IPS-15b (cell line): ENCODE data around the gene CLASRP.
"Not testable (repeated sequence)": the region's sequence is repeated elsewhere in the genome, so short reads cannot be mapped to it uniquely, and the experiment has no call there.

ENCODE experiments used
- H3K27me3 ChIP-seq: one replicate; pipeline ENCODE4 v1.6.1; 2013; ENCODE audit warnings: low read length; ENCODE audit not compliant: control insufficient read depth, insufficient read depth
- H3K36me3 ChIP-seq: one replicate; pipeline ENCODE4 v1.6.1; 2013; ENCODE audit warnings: low read length; ENCODE audit not compliant: control insufficient read depth, insufficient read depth
- H3K4me1 ChIP-seq: one replicate; pipeline ENCODE4 v1.6.1; 2013; ENCODE audit warnings: mild to moderate bottlenecking, low read length; ENCODE audit not compliant: control insufficient read depth, insufficient read depth
- H3K4me3 ChIP-seq: one replicate; pipeline ENCODE4 v1.5.1; 2013; ENCODE audit warnings: low read depth, low read length
- H3K9ac ChIP-seq: one replicate; pipeline ENCODE4 v1.6.1; 2013; ENCODE audit warnings: low read depth, mild to moderate bottlenecking, low read length
- H3K9me3 ChIP-seq: one replicate; pipeline ENCODE4 v1.6.1; 2013; ENCODE audit warnings: mild to moderate bottlenecking, low read length; ENCODE audit not compliant: control insufficient read depth, insufficient read depth

The CLASRP gene

GRCh38 chr19:45103508-45104319 lies 64.9 kb downstream of the CLASRP start:
- Histone ChIP-seq H3K27me3 (no peaks in the 10 kb centered on the region), H3K9ac (no peak overlapping the region), H3K9me3 (no peaks in the 10 kb centered on the region), H3K36me3 (peaks cover 2% of the 10 kb centered on the region), H3K4me3 (no peak overlapping the region), H3K4me1 (peaks cover 26% of the 10 kb centered on the region)

GRCh38 chr19:45104658-45105349 lies 66.0 kb downstream of the CLASRP start:
- no peak overlapping the region for H3K9ac ChIP-seq
- H3K36me3 ChIP-seq: peaks cover 2% of the 10 kb centered on the region
- H3K4me3 ChIP-seq: no peak overlapping the region
- H3K9me3 ChIP-seq: no peaks in the 10 kb centered on the region
- H3K27me3 ChIP-seq: no peaks in the 10 kb centered on the region
- H3K4me1 ChIP-seq: peaks cover 16% of the 10 kb centered on the region

- H3K36me3 ChIP-seq, H3K9ac ChIP-seq, H3K4me3 ChIP-seq, H3K27me3 ChIP-seq, H3K9me3 ChIP-seq: not testable (repeated sequence)
- peaks cover 13% of the 10 kb centered on the region for H3K4me1 ChIP-seq
These were observed 67.5 kb downstream of the CLASRP start for GRCh38 chr19:45106363-45106762.

GRCh38 chr19:45107621-45108150 lies 68.8 kb downstream of the CLASRP start:
- Histone ChIP-seq H3K4me3 (no peak overlapping the region), H3K9ac (no peak overlapping the region), H3K36me3 (no peaks in the 10 kb centered on the region), H3K9me3 (no peaks in the 10 kb centered on the region), H3K27me3 (no peaks in the 10 kb centered on the region), H3K4me1 (peaks cover 10% of the 10 kb centered on the region)

- Histone ChIP-seq H3K4me3 (no peak overlapping the region), H3K9me3 (no peaks in the 10 kb centered on the region), H3K27me3 (no peaks in the 10 kb centered on the region), H3K9ac (no peak overlapping the region), H3K4me1 (peaks cover 8% of the 10 kb centered on the region), H3K36me3 (peaks cover 3% of the 10 kb centered on the region)
These were observed 72.0 kb downstream of the CLASRP start for GRCh38 chr19:45110851-45111266.

- H3K36me3 ChIP-seq: peaks cover 6% of the 10 kb centered on the region
- no peak overlapping the region for H3K9ac ChIP-seq
- no peak overlapping the region for H3K4me3 ChIP-seq
- H3K4me1 ChIP-seq: peaks cover 8% of the 10 kb centered on the region
- H3K27me3 ChIP-seq: no peaks in the 10 kb centered on the region
- no peaks in the 10 kb centered on the region for H3K9me3 ChIP-seq
These were observed 73.4 kb downstream of the CLASRP start for GRCh38 chr19:45112111-45112827.

- no peak overlapping the region for H3K9ac ChIP-seq
- H3K9me3 ChIP-seq: no peaks in the 10 kb centered on the region
- no peaks in the 10 kb centered on the region for H3K27me3 ChIP-seq
- H3K36me3 ChIP-seq: peaks cover 6% of the 10 kb centered on the region
- peaks cover 8% of the 10 kb centered on the region for H3K4me1 ChIP-seq
- H3K4me3 ChIP-seq: no peak overlapping the region
These were observed 74.8 kb downstream of the CLASRP start for GRCh38 chr19:45113628-45114027.

- H3K4me3 ChIP-seq: no peak overlapping the region
- peaks cover 8% of the 10 kb centered on the region for H3K4me1 ChIP-seq
- H3K36me3 ChIP-seq: peaks cover 6% of the 10 kb centered on the region
- no peaks in the 10 kb centered on the region for H3K27me3 ChIP-seq
- H3K9ac ChIP-seq: no peak overlapping the region
- H3K9me3 ChIP-seq: no peaks in the 10 kb centered on the region
These were observed 75.3 kb downstream of the CLASRP start for GRCh38 chr19:45114116-45114515.

- Histone ChIP-seq H3K9me3 (no peaks in the 10 kb centered on the region), H3K9ac (no peak overlapping the region), H3K4me3 (no peak overlapping the region), H3K4me1 (peaks cover 8% of the 10 kb centered on the region), H3K36me3 (peaks cover 6% of the 10 kb centered on the region), H3K27me3 (no peaks in the 10 kb centered on the region)
These were observed 77.2 kb downstream of the CLASRP start for GRCh38 chr19:45115809-45116615.

GRCh38 chr19:45117167-45117594 lies 78.3 kb downstream of the CLASRP start:
- no peaks in the 10 kb centered on the region for H3K27me3 ChIP-seq
- peak overlapping the region; percentile 26 for H3K9ac ChIP-seq
- H3K9me3 ChIP-seq: no peaks in the 10 kb centered on the region
- H3K36me3 ChIP-seq: peaks cover 6% of the 10 kb centered on the region
- no peak overlapping the region for H3K4me3 ChIP-seq
- H3K4me1 ChIP-seq: peaks cover 8% of the 10 kb centered on the region

GRCh38 chr19:45117671-45118070 lies 78.8 kb downstream of the CLASRP start:
- H3K36me3 ChIP-seq: peaks cover 6% of the 10 kb centered on the region
- no peak overlapping the region for H3K4me3 ChIP-seq
- H3K4me1 ChIP-seq: peaks cover 8% of the 10 kb centered on the region
- H3K9ac ChIP-seq: peak overlapping the region; percentile 26
- no peaks in the 10 kb centered on the region for H3K27me3 ChIP-seq
- no peaks in the 10 kb centered on the region for H3K9me3 ChIP-seq
